Heart left ventricle (tissue), 16 donors: Measurements from ENCODE around the gene NSFL1C. TPM values are rescaled to one million over a fixed set of nuclear protein-coding genes. Genes with fewer than 3 reads are reported as not detected.
A peak's percentile ranks its signal among the peaks of the same experiment; 100 is the strongest.

ENCODE experiments used
- ATAC-seq, 4 donors: fragments of 200-7000 bp; cut with Tn5 transposase; one replicate each; pipeline ENCODE4 v1.9.1; 2020 to 2022; ENCODE audit warnings: moderate library complexity in 4 of 4, mild to moderate bottlenecking in 3 of 4, moderate number of reproducible peaks in 1 of 4
- DNase-seq, 5 donors: peaks; one replicate each; pipeline ENCODE4 v3.0.0-alpha.2; 2020
- H3K27ac ChIP-seq, 12 donors: fragments of 200-600 bp; sonication (generic) in 4 of 12; one replicate each; pipeline versions ENCODE4 v1.5.0 to v1.8.0; 2016 to 2022; ENCODE audit warnings: mild to moderate bottlenecking in 2 of 12
- H3K27me3 ChIP-seq, 9 donors: fragments of 200-600 bp; sonication (generic) in 2 of 9; one replicate each; pipeline versions ENCODE4 v1.5.1 to v1.8.0; 2016 to 2022; ENCODE audit warnings: mild to moderate bottlenecking in 3 of 9
- H3K36me3 ChIP-seq, 9 donors: fragments of 200-600 bp; sonication (generic) in 2 of 9; one replicate each; pipeline versions ENCODE4 v1.5.0 to v1.8.0; 2018 to 2022; ENCODE audit warnings: mild to moderate bottlenecking in 2 of 9
- H3K4me1 ChIP-seq, 12 donors: fragments of 200-600 bp; sonication (generic) in 4 of 12; one replicate each; pipeline versions ENCODE4 v1.5.0 to v1.8.0; 2016 to 2022; ENCODE audit warnings: mild to moderate bottlenecking in 3 of 12
- H3K4me3 ChIP-seq, 12 donors: fragments of 200-600 bp; sonication (generic) in 4 of 12; one replicate each; pipeline versions ENCODE4 v1.5.0 to v1.8.0; 2017 to 2022; ENCODE audit warnings: mild to moderate bottlenecking in 9 of 12, moderate library complexity in 4 of 12
- H3K9me3 ChIP-seq, 12 donors: fragments of 200-600 bp; sonication (generic) in 4 of 12; one replicate each; pipeline versions ENCODE4 v1.5.0 to v1.8.0; 2016 to 2022; ENCODE audit warnings: mild to moderate bottlenecking in 1 of 12
- CTCF ChIP-seq, 12 donors: fragments of 200-600 bp; sonication (generic) in 4 of 12; IDR thresholded peaks; one replicate each; pipeline versions ENCODE4 v1.5.0 to v1.8.0; 2018 to 2022; ENCODE audit warnings: antibody characterized with exemption in 12 of 12, mild to moderate bottlenecking in 5 of 12
- POLR2A ChIP-seq, 2 donors: fragments of 450-650 bp; IDR thresholded peaks; one replicate each; pipeline ENCODE4 v1.6.1; 2017; ENCODE audit warnings: antibody characterized with exemption in 2 of 2, mild to moderate bottlenecking in 2 of 2, moderate library complexity in 2 of 2
- WGBS, 4 donors: extraction: QIAGEN DNeasy Blood & Tissue Kit in 2 of 4; methylation state at CpG; one replicate each; pipeline versions ENCODE4 v1.1.5 to v1.1.7; 2013 to 2018; 5-methylcytosine and 5-hydroxymethylcytosine counted together
- intact Hi-C, 10 donors: fragments of 100-400 bp; cut with DNase I; formaldehyde crosslinking; loops; one replicate each; pipeline versions ENCODE4 v1.11.1 to v1.14.2; 2022
- polyA plus RNA-seq, 2 donors: library from polyadenylated mRNA; stranded (reverse); fragments of 200-250 nt; gene quantifications; one replicate each; pipeline ENCODE4 v1.2.3, GENCODE V29; 2013
- total RNA-seq, 9 donors: library from RNA; depleted of rRNA in 2 of 9; stranded (reverse); fragments of >200 nt in 2 of 9; fragmentation: NEBNext Ultra II Directional in 3 of 9; extraction: Animal tissue kit (Norgen Biotek cat#: 25700) in 3 of 9; gene quantifications; one replicate each; pipeline versions ENCODE4 v1.1.0 to v1.2.4, GENCODE V29; 2016 to 2023
- donor health status: ischemic (EF 13 %, LVEDD 7.1; RV severe dilation, severe dysfunction).
- donor health status: healthy with polysubstance abuse.
- donor health status: DM: no; HTN: yes; CAD: no.
- donor health status: DM: no; HTN: no; CAD: no.
- donor health status: ischemic (EF 25% LVEDD 6.9; RV normal size, moderate dysfunction).
- donor health status: ischemic (EF 25% LVEDD 5.7; RV mildly dilated, moderate dysfunction).
- donor health status: healthy.
- donor health status: DM: yes; HTN: yes; CAD: no.
- donor health status: ischemic (EF 35%, LVEDD 5.7; RV mildly dilated, moderate dysfunction).
- donor health status: nonischemic (EF 11% LVEDD 7.7; RV severe dilation, severe dysfunction).
- donor health status: DM: yes; HTN: yes; CAD: no.
- donor health status: PGD.
- donor health status: ischemic (EF 29% LVEDD 5.4; RV normal size, mild dysfunction).
- donor health status: nonischemic (EF 23%, LVEDD 6.1; RV moderate dilation, normal function).

Gene NSFL1C
- total and polyA plus RNA-seq, 11 donors: 27.9 to 66.6 (median 55.8) TPM

GRCh38 chr20:1496930-1497329 lies 30.3 kb upstream of the NSFL1C start:
- Histone ChIP-seq H3K27me3 (peaks cover 0 to 4% (median 0%) of the 10 kb centered on the region in 9 donors), H3K27ac (no peak overlapping the region), H3K4me3 (no peak overlapping the region), H3K36me3 (no peaks in the 10 kb centered on the region), H3K9me3 (peaks cover 0 to 3% (median 0%) of the 10 kb centered on the region in 12 donors), H3K4me1 (peaks cover 0 to 27% (median 0%) of the 10 kb centered on the region in 12 donors)
- DNase-seq (no peak), ATAC-seq (no peak)
- no peak for TF ChIP-seq POLR2A (IDR thresholded peaks at IDR 0.05)
- intact Hi-C loops: no loop called here
- WGBS, 4 donors: 84 to 95% (median 91%) methylated on average over 2 to 3 of the region's 3 CpGs

- 49 to 56% (median 51%) methylated on average over 3 of the region's 3 CpGs for WGBS, 4 donors
- H3K36me3 ChIP-seq: no peaks in the 10 kb centered on the region
- intact Hi-C loops: no loop called here
- H3K4me1 ChIP-seq: peaks cover 0 to 32% (median 0%) of the 10 kb centered on the region in 12 donors
- peaks cover 0 to 3% (median 0%) of the 10 kb centered on the region in 9 donors for H3K27me3 ChIP-seq
- TF ChIP-seq CTCF (IDR thresholded peaks at IDR 0.05) (no peak), POLR2A (IDR thresholded peaks at IDR 0.05) (no peak)
- peak overlapping the region in 1 of 12 donors; percentile 95 for H3K27ac ChIP-seq
- ATAC-seq (no peak), DNase-seq (no peak)
- no peaks in the 10 kb centered on the region for H3K9me3 ChIP-seq
- no peak overlapping the region for H3K4me3 ChIP-seq
Observed at GRCh38 chr20:1494436-1494835, 27.8 kb upstream of the NSFL1C start.

- Histone ChIP-seq H3K27me3 (no peaks in the 10 kb centered on the region), H3K36me3 (no peaks in the 10 kb centered on the region), H3K9me3 (peaks cover 0 to 2% (median 0%) of the 10 kb centered on the region in 12 donors), H3K4me3 (no peak overlapping the region), H3K27ac (peak overlapping the region in 1 of 12 donors; percentile 95), H3K4me1 (peaks cover 0 to 32% (median 0%) of the 10 kb centered on the region in 12 donors)
- WGBS, 4 donors: 60 to 86% (median 74%) methylated on average over 1 of the region's 1 CpG
- no peak for ATAC-seq
- TF ChIP-seq CTCF (IDR thresholded peaks at IDR 0.05) (no peak), POLR2A (IDR thresholded peaks at IDR 0.05) (no peak)
- intact Hi-C loops: no loop called here
- no peak for DNase-seq
Observed at GRCh38 chr20:1493536-1493935, 26.9 kb upstream of the NSFL1C start.

- TF ChIP-seq CTCF (IDR thresholded peaks at IDR 0.05) (no peak), POLR2A (IDR thresholded peaks at IDR 0.05) (no peak)
- Histone ChIP-seq H3K27ac (peak overlapping the region in 8 of 12 donors; percentile 4 to 95 (median 42)), H3K36me3 (no peaks in the 10 kb centered on the region), H3K4me3 (peak overlapping the region in 1 of 12 donors; percentile 60), H3K4me1 (peaks cover 0 to 40% (median 0%) of the 10 kb centered on the region in 12 donors), H3K9me3 (peaks cover 0 to 2% (median 0%) of the 10 kb centered on the region in 12 donors), H3K27me3 (no peaks in the 10 kb centered on the region)
- 57 to 71% (median 65%) methylated on average over 2 of the region's 2 CpGs for WGBS, 4 donors
- DNase-seq: no peak
- intact Hi-C loops: no loop called here
- ATAC-seq: peak in 3 of 4 donors; percentile 23 to 51 (median 41)
Observed at GRCh38 chr20:1491860-1492642, 25.4 kb upstream of the NSFL1C start.
